GM12865 (cell line): ENCODE data around the gene PTPN13.

ENCODE experiments used
- DNase-seq: peaks from one replicate; pipeline ENCODE4 v3.0.0; 2010; ENCODE audit warnings: low read depth
- H3K4me3 ChIP-seq: 2 replicates; pipeline ENCODE4 v1.5.1; 2011; ENCODE audit warnings: mild to moderate bottlenecking, low read depth, low read length, control low read depth
- TF ChIP-seq, protein P1 (sequence below): IDR thresholded peaks from 2 replicates; pipeline ENCODE4 v1.5.1; 2011; ENCODE audit warnings: low read length, control low read depth, low read depth, inconsistent platforms; ENCODE audit not compliant: insufficient read depth; ENCODE audit errors: missing control alignments

The PTPN13 gene

DNA sequence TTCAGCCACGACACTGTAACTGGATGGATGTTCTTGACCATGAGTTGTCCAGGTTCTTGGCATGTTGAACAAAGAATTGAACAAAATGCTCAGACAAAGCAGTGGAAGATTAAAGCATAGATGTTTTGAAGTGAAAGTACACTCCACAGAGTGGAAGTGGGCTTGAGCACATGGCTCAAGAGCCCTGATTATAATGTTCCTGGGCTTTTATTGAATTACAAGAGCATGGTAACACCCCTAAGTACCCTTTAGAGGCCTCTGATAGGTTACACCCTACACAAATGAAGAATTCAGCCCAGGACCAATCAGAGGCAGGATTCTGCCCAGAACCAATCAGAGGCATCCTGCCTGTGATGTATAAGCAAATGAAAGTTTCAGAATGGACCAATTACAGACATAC is 221.5 kb downstream of the PTPN13 start:
- H3K4me3 ChIP-seq, result no peak overlapping the region
- no peak for DNase-seq
- TF ChIP-seq, protein P1, sequence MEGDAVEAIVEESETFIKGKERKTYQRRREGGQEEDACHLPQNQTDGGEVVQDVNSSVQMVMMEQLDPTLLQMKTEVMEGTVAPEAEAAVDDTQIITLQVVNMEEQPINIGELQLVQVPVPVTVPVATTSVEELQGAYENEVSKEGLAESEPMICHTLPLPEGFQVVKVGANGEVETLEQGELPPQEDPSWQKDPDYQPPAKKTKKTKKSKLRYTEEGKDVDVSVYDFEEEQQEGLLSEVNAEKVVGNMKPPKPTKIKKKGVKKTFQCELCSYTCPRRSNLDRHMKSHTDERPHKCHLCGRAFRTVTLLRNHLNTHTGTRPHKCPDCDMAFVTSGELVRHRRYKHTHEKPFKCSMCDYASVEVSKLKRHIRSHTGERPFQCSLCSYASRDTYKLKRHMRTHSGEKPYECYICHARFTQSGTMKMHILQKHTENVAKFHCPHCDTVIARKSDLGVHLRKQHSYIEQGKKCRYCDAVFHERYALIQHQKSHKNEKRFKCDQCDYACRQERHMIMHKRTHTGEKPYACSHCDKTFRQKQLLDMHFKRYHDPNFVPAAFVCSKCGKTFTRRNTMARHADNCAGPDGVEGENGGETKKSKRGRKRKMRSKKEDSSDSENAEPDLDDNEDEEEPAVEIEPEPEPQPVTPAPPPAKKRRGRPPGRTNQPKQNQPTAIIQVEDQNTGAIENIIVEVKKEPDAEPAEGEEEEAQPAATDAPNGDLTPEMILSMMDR, result no peak

DNA sequence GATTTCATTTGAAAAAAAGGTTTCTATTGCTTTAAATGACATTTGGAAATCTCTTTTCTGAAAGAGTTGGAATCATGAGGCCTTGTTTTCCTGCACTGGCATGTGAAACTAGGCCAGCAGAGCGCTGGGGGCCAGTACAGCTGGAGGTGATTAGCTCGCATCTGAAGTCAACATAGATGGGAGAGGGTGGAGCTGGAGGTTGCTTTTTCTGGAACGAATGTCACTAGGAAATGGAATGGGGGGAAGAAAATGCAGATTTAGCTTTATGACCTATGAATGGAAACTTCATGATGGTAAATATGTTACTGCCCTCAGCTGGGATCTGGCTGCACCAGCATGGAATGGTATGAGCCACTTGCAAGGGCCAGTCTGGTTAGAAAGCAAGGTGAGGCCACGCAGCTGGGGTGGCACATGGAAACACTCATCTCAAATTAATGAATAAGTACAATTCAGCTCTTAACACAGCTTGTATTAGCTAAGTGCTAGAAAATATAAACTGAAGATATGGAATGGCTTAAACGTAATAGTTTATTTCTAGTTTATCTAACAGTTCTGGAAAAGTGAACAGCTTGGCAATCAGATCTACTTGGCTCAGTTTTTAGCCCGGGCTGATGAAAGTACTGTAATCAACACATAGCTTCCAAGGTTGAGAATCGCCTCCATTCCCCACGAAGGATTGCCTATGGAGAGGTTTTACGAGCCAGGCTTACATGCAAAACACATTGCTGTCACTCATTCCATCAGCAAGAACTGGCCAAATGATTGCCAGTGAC is 222.6 kb downstream of the PTPN13 start:
- TF ChIP-seq, protein P1, result no peak
- no peak for DNase-seq
- no peak overlapping the region for H3K4me3 ChIP-seq

DNA sequence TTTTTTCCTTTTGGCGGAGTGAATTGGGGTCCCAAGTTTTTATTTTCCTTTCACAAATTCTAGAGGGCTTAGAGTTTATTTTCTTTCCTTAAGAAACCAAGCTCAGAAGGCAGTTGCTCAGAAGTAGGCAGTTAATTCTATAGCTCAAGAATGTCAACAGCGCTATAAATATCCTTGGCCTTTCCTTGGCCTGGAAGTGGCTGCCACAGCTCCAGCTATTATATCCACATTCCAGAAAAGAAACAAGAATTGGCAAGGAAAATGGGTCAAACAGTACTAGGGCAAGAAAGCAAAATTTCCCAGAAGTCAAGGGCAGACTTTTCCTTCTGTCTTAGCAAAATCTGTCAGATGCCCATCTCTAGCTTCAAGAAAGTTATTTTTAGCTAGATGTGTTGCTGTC is 224.1 kb downstream of the PTPN13 start:
- H3K4me3 ChIP-seq, result no peak overlapping the region
- TF ChIP-seq, protein P1, result no peak
- DNase-seq, result no peak

DNA sequence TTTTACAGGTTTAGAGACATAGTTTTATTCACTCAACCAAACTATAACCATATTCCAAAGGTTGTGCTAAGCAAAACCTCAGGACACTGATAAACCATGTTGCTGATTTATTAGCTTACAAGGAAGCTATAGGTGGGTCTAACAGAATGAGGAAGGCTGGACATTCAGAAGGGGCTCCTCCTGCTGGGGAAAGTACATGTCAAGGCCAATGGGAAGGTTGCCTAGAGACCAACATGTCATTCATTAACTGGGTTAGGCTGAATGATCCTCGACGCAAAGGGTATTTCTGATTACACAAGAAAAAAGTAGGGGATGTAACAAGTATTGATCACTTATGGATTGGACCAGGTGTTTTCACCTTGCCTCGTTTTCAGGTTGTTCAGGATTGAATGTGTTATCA is 224.7 kb downstream of the PTPN13 start:
- DNase-seq, result peak; percentile 17
- TF ChIP-seq, protein P1, result no peak
- H3K4me3 ChIP-seq, result no peak overlapping the region

DNA sequence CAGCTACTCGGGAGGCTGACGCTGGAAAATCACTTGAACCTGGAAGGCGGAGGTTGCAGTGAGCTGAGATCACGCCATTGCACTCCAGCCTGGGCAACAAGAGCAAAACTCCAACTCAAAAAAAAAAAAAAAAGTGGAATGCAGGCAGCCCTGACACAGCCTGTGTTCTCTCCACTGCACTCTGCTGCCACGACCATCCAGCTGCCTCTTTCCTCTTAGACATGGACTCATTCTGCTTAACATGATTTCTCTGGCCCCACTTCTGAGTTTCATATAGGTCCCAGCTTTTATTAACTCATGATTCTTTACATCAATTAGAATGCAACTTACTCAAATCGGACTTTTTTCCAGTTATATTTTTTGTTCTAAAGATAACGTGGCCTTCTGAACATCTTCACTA is 225.4 kb downstream of the PTPN13 start:
- no peak for DNase-seq
- no peak overlapping the region for H3K4me3 ChIP-seq
- TF ChIP-seq, protein P1, result no peak

DNA sequence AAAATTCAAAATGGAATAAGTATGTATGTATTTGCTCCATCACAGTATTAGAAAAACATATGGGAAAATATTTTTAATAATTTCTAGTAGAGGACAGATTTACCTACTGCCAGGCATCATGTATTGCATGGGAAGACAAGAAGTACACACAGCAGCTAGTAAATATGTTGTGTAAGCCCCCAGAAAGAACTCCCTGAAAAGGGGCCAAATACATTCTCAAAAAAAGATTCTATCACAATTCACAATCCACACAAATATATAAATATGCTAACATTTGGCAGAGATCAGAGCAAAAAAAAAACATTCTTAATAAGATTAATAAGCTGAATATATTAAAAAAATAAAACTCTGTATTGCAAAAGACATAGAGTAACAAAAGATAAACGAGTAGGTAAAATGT is 227.0 kb downstream of the PTPN13 start:
- no peak overlapping the region for H3K4me3 ChIP-seq
- DNase-seq, result no peak
- TF ChIP-seq, protein P1, result no peak

DNA sequence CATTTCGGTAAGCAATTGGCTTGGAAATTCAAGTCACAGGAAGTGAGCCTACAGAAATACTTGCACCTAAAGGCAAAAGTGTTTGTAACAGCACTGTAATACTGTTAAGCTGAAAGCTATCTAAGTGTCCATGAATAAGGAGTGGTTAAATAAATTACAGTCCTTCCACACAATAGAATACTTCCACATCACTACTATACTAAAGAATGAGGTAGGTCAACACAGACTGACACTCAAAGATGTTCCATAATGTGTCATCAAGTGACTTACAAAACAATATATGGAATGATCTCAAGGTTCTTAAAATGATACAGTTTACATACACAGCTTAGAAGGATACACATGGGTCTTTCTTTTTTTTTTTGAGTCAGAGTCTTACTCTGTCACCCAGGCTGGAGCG is 228.0 kb downstream of the PTPN13 start:
- H3K4me3 ChIP-seq, result no peak overlapping the region
- TF ChIP-seq, protein P1, result no peak
- no peak for DNase-seq
